ENCODE data around the gene KLLN. TPM values are rescaled to one million over a fixed set of nuclear protein-coding genes. Genes with fewer than 3 reads are reported as not detected.
A peak's percentile ranks its signal among the peaks of the same experiment; 100 is the strongest.
"Not testable (repeated sequence)": the region's sequence is repeated elsewhere in the genome, so short reads cannot be mapped to it uniquely, and the experiment has no call there.

Gene KLLN
- total and polyA plus RNA-seq, 7 donors: 0.07 to 0.96 (median 0.32) TPM

GRCh38 chr10:87872828-87873227 lies 9.5 kb upstream of the KLLN start:
- intact Hi-C loops (cut with DNase I): no loop called here
- DNase-seq: no peak
- 95 to 98% (median 97%) methylated on average over 6 of the region's 6 CpGs for WGBS, 3 donors
- ATAC-seq: no peak
- H3K4me1 ChIP-seq: peaks cover 76% of the 10 kb centered on the region
- H3K4me3 ChIP-seq: peak overlapping the region; percentile 4
- H3K9me3 ChIP-seq: no peaks in the 10 kb centered on the region
- H3K27me3 ChIP-seq (ENCODE audit: insufficient read depth in 3 of 3, low read length in 2 of 3): no peaks in the 10 kb centered on the region
- no peak overlapping the region for H3K27ac ChIP-seq
- H3K36me3 ChIP-seq (ENCODE audit: insufficient read depth in 1 of 2, low read depth in 1 of 2): peaks cover 0 to 4% of the 10 kb centered on the region in 2 donors
- TF ChIP-seq, protein P1, sequence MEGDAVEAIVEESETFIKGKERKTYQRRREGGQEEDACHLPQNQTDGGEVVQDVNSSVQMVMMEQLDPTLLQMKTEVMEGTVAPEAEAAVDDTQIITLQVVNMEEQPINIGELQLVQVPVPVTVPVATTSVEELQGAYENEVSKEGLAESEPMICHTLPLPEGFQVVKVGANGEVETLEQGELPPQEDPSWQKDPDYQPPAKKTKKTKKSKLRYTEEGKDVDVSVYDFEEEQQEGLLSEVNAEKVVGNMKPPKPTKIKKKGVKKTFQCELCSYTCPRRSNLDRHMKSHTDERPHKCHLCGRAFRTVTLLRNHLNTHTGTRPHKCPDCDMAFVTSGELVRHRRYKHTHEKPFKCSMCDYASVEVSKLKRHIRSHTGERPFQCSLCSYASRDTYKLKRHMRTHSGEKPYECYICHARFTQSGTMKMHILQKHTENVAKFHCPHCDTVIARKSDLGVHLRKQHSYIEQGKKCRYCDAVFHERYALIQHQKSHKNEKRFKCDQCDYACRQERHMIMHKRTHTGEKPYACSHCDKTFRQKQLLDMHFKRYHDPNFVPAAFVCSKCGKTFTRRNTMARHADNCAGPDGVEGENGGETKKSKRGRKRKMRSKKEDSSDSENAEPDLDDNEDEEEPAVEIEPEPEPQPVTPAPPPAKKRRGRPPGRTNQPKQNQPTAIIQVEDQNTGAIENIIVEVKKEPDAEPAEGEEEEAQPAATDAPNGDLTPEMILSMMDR (IDR thresholded peaks at IDR 0.05): no peak

- 81 to 88% (median 84%) methylated on average over 3 of the region's 3 CpGs for whole genome bisulfite sequencing, 3 donors
- intact Hi-C loops (cut with DNase I): loop anchor here in 1 of 2 donors (5.0 to 10.0 kb wide), 2 partner anchors 57 to 375 kb away; no protein-coding TSS in a partner anchor
- Histone ChIP-seq H3K9me3 (no peaks in the 10 kb centered on the region), H3K36me3 (ENCODE audit: insufficient read depth in 1 of 2, low read depth in 1 of 2) (no peaks in the 10 kb centered on the region), H3K4me3 (peak overlapping the region; percentile 77), H3K4me1 (peaks cover 54% of the 10 kb centered on the region), H3K27me3 (ENCODE audit: insufficient read depth in 3 of 3, low read length in 2 of 3) (no peaks in the 10 kb centered on the region), H3K27ac (peak overlapping the region; percentile 12)
- TF ChIP-seq, protein P1 (IDR thresholded peaks at IDR 0.05): no peak
- no peak for ATAC-seq
- DNase-seq: no peak
Measured at GRCh38 chr10:87869773-87870551, 6.6 kb upstream of the KLLN start.

DNA sequence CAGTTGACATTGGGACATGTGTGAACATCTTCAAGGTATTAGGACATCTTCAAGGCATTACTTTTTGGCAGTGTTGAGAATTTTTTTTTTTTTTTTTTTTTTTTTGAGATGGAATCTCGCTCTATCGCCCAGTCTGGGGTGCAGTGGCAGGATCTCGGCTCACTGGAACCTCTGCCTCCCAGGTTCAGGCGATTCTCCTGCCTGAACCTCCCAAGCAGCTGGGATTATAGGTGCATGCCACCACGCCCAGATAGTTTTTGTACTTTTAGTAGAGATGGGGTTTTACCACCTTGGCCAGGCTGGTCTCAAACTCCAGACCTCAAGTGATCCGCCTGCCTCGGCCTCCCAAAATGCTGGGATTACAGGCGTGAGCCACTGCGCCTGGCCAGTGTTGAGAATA lies 5.8 kb upstream of the KLLN start:
- not testable (repeated sequence) for H3K9me3 ChIP-seq; DNase-seq; H3K27ac ChIP-seq; H3K27me3 ChIP-seq (ENCODE audit: insufficient read depth in 3 of 3, low read length in 2 of 3); H3K36me3 ChIP-seq (ENCODE audit: insufficient read depth in 1 of 2, low read depth in 1 of 2); ATAC-seq
- WGBS, 3 donors: 88 to 94% (median 90%) methylated on average over 9 of the region's 9 CpGs
- H3K4me1 ChIP-seq: peaks cover 46% of the 10 kb centered on the region
- H3K4me3 ChIP-seq: peak overlapping the region; percentile 77
- intact Hi-C loops (cut with DNase I): loop anchor here in 1 of 2 donors (5.0 to 10.0 kb wide), 2 partner anchors 58 to 376 kb away; no protein-coding TSS in a partner anchor

- TF ChIP-seq, protein P1 (IDR thresholded peaks at IDR 0.05): no peak
- Histone ChIP-seq H3K9me3 (no peaks in the 10 kb centered on the region), H3K4me1 (peaks cover 46% of the 10 kb centered on the region), H3K4me3 (peak overlapping the region; percentile 77), H3K27me3 (ENCODE audit: insufficient read depth in 3 of 3, low read length in 2 of 3) (no peaks in the 10 kb centered on the region), H3K27ac (peak overlapping the region; percentile 94), H3K36me3 (ENCODE audit: insufficient read depth in 1 of 2, low read depth in 1 of 2) (no peaks in the 10 kb centered on the region)
- 13 to 15% (median 14%) methylated on average over 1 of the region's 1 CpG for WGBS, 3 donors
- intact Hi-C loops (cut with DNase I): loop anchor here in 1 of 2 donors (5.0 to 10.0 kb wide), 2 partner anchors 59 to 377 kb away; no protein-coding TSS in a partner anchor
- ATAC-seq (no peak), DNase-seq (no peak)
Measured at GRCh38 chr10:87868277-87868676, 4.9 kb upstream of the KLLN start.

DNA sequence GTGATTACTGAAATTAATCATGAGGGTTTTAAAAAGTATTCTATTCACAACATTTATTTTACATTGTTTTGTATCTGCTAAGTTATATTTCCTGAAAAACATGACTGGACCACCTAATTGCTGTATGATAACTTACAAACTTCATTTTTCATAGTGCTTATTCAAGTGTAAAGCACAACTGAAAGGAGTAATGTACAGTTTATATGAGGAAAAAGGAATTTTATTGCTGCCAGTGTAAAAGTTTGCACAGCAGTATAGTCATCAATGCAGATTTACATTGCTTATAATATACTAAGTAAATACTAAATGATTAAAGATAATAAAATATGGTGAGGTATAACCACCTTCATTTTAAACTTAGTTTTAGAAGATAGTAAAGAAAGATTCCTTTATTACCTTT lies 4.1 kb upstream of the KLLN start:
- DNase-seq (no peak), ATAC-seq (no peak)
- peaks cover 42% of the 10 kb centered on the region for H3K4me1 ChIP-seq
- intact Hi-C loops (cut with DNase I): loop anchor here in 1 of 2 donors (5.0 to 10.0 kb wide), 2 partner anchors 60 to 377 kb away; no protein-coding TSS in a partner anchor
- H3K36me3 ChIP-seq (ENCODE audit: insufficient read depth in 1 of 2, low read depth in 1 of 2): no peaks in the 10 kb centered on the region
- H3K4me3 ChIP-seq: peak overlapping the region; percentile 77
- TF ChIP-seq, protein P1 (IDR thresholded peaks at IDR 0.05): no peak
- H3K9me3 ChIP-seq: no peaks in the 10 kb centered on the region
- peak overlapping the region; percentile 94 for H3K27ac ChIP-seq
- H3K27me3 ChIP-seq (ENCODE audit: insufficient read depth in 3 of 3, low read length in 2 of 3): no peaks in the 10 kb centered on the region

Measured in psoas muscle (tissue), 8 donors.